Suprapubic skin (tissue), 4 donors: ENCODE data around the gene SMOC2. TPM values are rescaled to one million over a fixed set of nuclear protein-coding genes. Genes with fewer than 3 reads are reported as not detected.

ENCODE experiments used
- DNase-seq, 2 donors: peaks; one replicate each; pipeline ENCODE4 v3.0.0-alpha.2; 2019; ENCODE audit warnings: low spot score in 2 of 2
- H3K27ac ChIP-seq: fragments of 200-600 bp; sonication (generic); one replicate; pipeline ENCODE4 v1.5.1; 2019
- H3K27me3 ChIP-seq: fragments of 200-600 bp; sonication (generic); one replicate; pipeline ENCODE4 v1.5.1; 2019
- H3K36me3 ChIP-seq: fragments of 200-600 bp; sonication (generic); one replicate; pipeline ENCODE4 v1.5.1; 2019
- H3K4me1 ChIP-seq: fragments of 200-600 bp; sonication (generic); one replicate; pipeline ENCODE4 v1.5.1; 2019
- H3K4me3 ChIP-seq: fragments of 200-600 bp; sonication (generic); one replicate; pipeline ENCODE4 v1.5.1; 2019; ENCODE audit warnings: mild to moderate bottlenecking
- H3K9me3 ChIP-seq: fragments of 200-600 bp; sonication (generic); one replicate; pipeline ENCODE4 v1.5.1; 2019
- EP300 ChIP-seq: sonication (generic); formaldehyde crosslinking; IDR thresholded peaks from one replicate; pipeline ENCODE4 v1.6.1; 2017; ENCODE audit warnings: antibody characterized with exemption
- POLR2A ChIP-seq, 2 donors: fragments of 450-650 bp; IDR thresholded peaks; one replicate each; pipeline ENCODE4 v1.6.1; 2017; ENCODE audit warnings: antibody characterized with exemption in 2 of 2, mild to moderate bottlenecking in 2 of 2, moderate library complexity in 2 of 2
- POLR2AphosphoS5 ChIP-seq, 3 donors: sonication (generic); formaldehyde crosslinking; IDR thresholded peaks; one replicate each; pipeline ENCODE4 v1.6.1; 2017; ENCODE audit warnings: antibody characterized with exemption in 3 of 3
- WGBS: methylation state at CpG from one replicate; pipeline ENCODE4 v1.1.5; 2018; 5-methylcytosine and 5-hydroxymethylcytosine counted together
- total RNA-seq, 4 donors: library from RNA; depleted of rRNA; stranded (reverse); fragments of >200 nt; gene quantifications; one replicate each; pipeline ENCODE4 v1.1.0, GENCODE V29; 2016
- TF ChIP-seq, protein P1 (sequence below), 2 donors: fragments of 200-600 bp in 1 of 2; fragments of 450-650 bp in 1 of 2; sonication (generic) in 1 of 2; IDR thresholded peaks; one replicate each; pipeline ENCODE4 v1.5.1; 2016 to 2019; ENCODE audit warnings: antibody characterized with exemption in 2 of 2, mild to moderate bottlenecking in 1 of 2, moderate library complexity in 1 of 2

Gene SMOC2
- total RNA-seq, 4 donors from 2014 or later: 16.2 to 22.9 (median 18.8) TPM

GRCh38 chr6:168695701-168696100, 254.7 kb downstream of the SMOC2 start:
- Histone ChIP-seq H3K27me3 (peaks cover 6% of the 10 kb centered on the region), H3K4me1 (no peaks in the 10 kb centered on the region), H3K36me3 (no peaks in the 10 kb centered on the region), H3K4me3 (no peak overlapping the region), H3K9me3 (no peaks in the 10 kb centered on the region), H3K27ac (no peak overlapping the region)
- WGBS: 80% methylated on average over 4 of the region's 4 CpGs
- no peak for DNase-seq
- TF ChIP-seq POLR2A (IDR thresholded peaks at IDR 0.05) (no peak), POLR2AphosphoS5 (IDR thresholded peaks at IDR 0.05) (no peak), EP300 (no peak)
- TF ChIP-seq, protein P1, sequence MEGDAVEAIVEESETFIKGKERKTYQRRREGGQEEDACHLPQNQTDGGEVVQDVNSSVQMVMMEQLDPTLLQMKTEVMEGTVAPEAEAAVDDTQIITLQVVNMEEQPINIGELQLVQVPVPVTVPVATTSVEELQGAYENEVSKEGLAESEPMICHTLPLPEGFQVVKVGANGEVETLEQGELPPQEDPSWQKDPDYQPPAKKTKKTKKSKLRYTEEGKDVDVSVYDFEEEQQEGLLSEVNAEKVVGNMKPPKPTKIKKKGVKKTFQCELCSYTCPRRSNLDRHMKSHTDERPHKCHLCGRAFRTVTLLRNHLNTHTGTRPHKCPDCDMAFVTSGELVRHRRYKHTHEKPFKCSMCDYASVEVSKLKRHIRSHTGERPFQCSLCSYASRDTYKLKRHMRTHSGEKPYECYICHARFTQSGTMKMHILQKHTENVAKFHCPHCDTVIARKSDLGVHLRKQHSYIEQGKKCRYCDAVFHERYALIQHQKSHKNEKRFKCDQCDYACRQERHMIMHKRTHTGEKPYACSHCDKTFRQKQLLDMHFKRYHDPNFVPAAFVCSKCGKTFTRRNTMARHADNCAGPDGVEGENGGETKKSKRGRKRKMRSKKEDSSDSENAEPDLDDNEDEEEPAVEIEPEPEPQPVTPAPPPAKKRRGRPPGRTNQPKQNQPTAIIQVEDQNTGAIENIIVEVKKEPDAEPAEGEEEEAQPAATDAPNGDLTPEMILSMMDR (IDR thresholded peaks at IDR 0.05): no peak

DNA sequence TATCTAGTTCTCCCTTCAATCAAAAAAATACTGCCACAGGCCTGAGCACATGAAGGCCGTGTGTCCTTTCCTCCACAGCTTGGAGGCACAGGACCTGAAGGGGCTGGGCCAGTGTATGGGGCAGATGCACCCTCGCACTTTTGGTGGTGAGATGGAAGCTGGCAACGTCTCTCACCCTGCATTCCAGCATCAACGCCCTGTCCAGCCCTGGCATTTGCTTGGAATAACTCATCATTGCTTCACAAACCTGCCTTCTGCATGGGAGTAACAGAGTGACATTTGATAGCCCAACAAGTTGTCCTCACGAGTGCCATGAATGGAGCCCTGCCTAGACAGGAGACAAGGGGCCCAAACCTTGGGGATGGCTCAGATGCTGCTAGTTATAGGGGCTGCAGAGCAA, 257.9 kb downstream of the SMOC2 start:
- no peaks in the 10 kb centered on the region for H3K36me3 ChIP-seq
- 89% methylated on average over 5 of the region's 5 CpGs for WGBS
- no peak overlapping the region for H3K27ac ChIP-seq
- DNase-seq: no peak
- no peaks in the 10 kb centered on the region for H3K9me3 ChIP-seq
- H3K4me1 ChIP-seq: no peaks in the 10 kb centered on the region
- H3K4me3 ChIP-seq: no peak overlapping the region
- TF ChIP-seq EP300 (no peak), POLR2AphosphoS5 (IDR thresholded peaks at IDR 0.05) (no peak), POLR2A (IDR thresholded peaks at IDR 0.05) (no peak)
- TF ChIP-seq, protein P1 (IDR thresholded peaks at IDR 0.05): no peak
- no peaks in the 10 kb centered on the region for H3K27me3 ChIP-seq

DNA sequence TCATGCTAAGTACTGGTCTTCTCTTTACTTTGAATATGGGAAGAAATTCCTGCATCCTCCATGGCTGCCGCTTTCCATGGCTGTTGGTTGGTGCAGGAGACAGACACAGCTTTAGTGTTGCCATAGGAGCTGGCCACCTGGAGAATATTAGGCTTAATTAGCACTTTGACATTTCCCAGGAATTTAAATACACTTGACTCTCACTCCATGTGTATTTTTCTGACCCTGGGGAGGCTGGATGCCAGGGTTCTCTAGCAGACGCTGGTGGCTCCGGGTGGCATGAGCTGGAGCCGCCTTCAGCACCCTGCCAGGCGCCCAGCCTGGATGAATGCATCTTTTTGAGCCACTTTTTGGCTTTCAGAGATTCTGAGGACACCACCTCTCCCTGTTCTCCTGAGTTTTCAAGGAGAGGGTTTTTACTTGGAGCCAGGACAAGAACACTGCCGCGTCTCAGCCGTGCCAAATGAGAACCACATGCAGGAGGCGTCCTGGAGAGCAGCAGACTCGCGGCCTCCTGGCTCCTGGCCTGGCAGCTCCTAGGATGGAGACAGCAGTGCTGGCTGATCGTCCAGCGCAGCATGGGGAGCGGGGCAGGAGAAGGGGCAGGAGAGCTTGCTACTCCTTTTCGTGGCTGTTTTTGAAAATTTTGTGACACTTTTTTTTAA, 258.8 kb downstream of the SMOC2 start:
- no peak for DNase-seq
- no peaks in the 10 kb centered on the region for H3K36me3 ChIP-seq
- no peaks in the 10 kb centered on the region for H3K9me3 ChIP-seq
- TF ChIP-seq EP300 (no peak), POLR2A (IDR thresholded peaks at IDR 0.05) (no peak), POLR2AphosphoS5 (IDR thresholded peaks at IDR 0.05) (no peak)
- TF ChIP-seq, protein P1 (IDR thresholded peaks at IDR 0.05): no peak
- H3K4me3 ChIP-seq: no peak overlapping the region
- 48% methylated on average over 15 of the region's 15 CpGs for WGBS
- H3K27me3 ChIP-seq: no peaks in the 10 kb centered on the region
- H3K4me1 ChIP-seq: no peaks in the 10 kb centered on the region
- H3K27ac ChIP-seq: no peak overlapping the region

DNA sequence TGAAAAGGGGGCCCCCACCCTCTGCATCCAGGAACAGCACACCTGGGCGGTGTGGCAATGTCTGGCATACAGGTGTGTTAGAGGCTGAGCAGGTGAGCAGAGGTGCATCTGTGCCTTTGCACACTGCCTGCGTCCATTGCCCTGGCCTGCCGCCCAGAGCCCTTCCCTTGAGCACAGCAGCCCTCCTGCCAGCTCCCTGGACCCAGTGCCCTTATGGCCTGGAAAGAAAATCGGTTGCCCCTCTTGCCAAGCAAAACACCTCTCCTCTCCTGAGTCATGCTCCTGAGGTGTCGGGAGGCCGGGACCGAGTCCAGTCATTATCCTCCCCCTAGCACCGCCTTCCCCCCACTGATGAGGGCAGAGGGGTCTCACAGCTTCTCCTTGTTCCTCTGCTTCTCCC, 259.9 kb downstream of the SMOC2 start:
- TF ChIP-seq, protein P1 (IDR thresholded peaks at IDR 0.05): no peak
- TF ChIP-seq POLR2AphosphoS5 (IDR thresholded peaks at IDR 0.05): no peak
- no peak for TF ChIP-seq EP300
- TF ChIP-seq POLR2A (IDR thresholded peaks at IDR 0.05): no peak
- WGBS: 91% methylated on average over 7 of the region's 8 CpGs
- Histone ChIP-seq H3K4me3 (no peak overlapping the region), H3K27ac (no peak overlapping the region), H3K9me3 (no peaks in the 10 kb centered on the region), H3K36me3 (no peaks in the 10 kb centered on the region), H3K27me3 (no peaks in the 10 kb centered on the region), H3K4me1 (no peaks in the 10 kb centered on the region)
- DNase-seq: no peak

DNA sequence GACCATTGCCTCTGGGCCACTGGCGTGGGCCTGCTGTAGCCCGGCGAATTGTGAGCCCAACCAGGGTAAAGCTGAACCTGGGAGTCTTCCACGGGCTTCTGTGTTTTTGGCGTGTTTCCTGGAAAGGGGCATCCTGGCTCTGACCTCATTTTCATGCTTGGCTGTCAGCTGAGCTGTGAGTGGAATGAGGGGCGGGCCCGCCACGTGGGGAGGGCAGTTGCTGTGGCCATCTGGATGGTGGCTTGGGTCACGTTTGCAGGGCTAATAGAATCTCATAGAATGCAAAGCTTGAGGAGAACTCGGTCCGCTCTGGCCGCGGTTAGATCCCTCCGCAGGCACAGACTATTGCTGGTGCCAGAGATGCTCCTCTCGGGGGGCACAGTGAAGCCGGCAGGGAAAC, 263.0 kb downstream of the SMOC2 start:
- Histone ChIP-seq H3K4me3 (no peak overlapping the region), H3K4me1 (no peaks in the 10 kb centered on the region), H3K27ac (no peak overlapping the region), H3K36me3 (no peaks in the 10 kb centered on the region), H3K9me3 (no peaks in the 10 kb centered on the region), H3K27me3 (peaks cover 4% of the 10 kb centered on the region)
- WGBS: 80% methylated on average over 13 of the region's 16 CpGs
- no peak for DNase-seq
- TF ChIP-seq POLR2A (IDR thresholded peaks at IDR 0.05) (no peak), EP300 (no peak), POLR2AphosphoS5 (IDR thresholded peaks at IDR 0.05) (no peak)
- TF ChIP-seq, protein P1 (IDR thresholded peaks at IDR 0.05): no peak
